ENCODE measurements around the gene SPATS2.

The SPATS2 gene

DNA sequence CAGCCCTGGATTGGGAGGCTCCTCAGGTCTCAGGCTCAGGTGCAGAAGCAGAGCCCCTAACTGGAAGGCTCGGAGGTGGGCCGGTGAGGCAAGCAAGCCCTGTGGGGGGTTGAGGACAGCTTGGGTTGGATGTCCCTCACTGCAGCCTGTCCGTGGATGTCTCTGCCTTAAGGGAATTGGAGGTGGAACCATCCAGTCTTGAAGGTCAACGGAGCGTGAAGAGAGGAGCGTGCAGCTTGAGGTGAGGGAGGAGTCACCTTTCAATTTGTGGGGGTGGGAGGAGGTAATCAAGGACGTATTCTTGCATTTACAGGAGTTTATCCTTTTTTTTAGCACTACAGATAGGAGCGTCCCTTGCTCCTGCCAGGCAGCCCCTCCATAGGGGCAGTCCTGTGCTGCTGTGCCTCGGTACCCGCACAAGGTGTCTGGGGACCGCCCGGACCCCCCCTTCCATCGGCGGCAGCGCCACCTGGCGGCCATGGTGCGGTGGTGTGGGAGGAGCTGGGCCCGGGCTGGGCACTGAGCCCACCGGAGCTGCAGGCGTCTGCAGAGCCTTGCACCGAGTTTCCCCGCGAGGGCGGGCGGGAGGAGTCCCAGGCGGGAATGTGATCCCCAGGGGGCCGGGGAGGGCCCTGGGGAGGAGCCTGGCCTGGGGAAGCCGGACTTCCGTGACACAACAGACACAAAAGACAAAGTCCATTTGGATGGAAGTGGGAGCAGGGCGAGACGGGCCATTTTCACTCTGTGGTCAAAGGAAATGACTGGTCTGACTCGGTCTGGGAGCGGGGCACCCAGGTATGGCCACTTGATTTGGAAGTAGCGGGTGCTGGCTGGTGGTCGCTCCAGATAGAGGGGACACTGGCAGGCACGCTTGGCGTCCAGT is 19.7 kb upstream of the SPATS2 start (continued):
- TF ChIP-seq ZNF133 (tag by site-specific recombination; IDR thresholded peaks at IDR 0.05) (no peak), ZFP69B (tag by site-specific recombination; IDR thresholded peaks at IDR 0.05) (peak; percentile 86), ZXDB (tag by site-specific recombination; IDR thresholded peaks at IDR 0.05) (peak; percentile 66), ZNF629 (tag by site-specific recombination; IDR thresholded peaks at IDR 0.05) (peak; percentile 72), ZNF174 (tag by site-specific recombination; IDR thresholded peaks at IDR 0.05) (no peak), ZNF670 (tag by site-specific recombination; IDR thresholded peaks at IDR 0.05; ENCODE audit: low read depth) (no peak), SP2 (tag by site-specific recombination; IDR thresholded peaks at IDR 0.05) (peak; percentile 73), ZNF768 (tag by site-specific recombination; IDR thresholded peaks at IDR 0.05) (no peak), ZNF561 (tag by site-specific recombination; IDR thresholded peaks at IDR 0.05; ENCODE audit: borderline replicate concordance) (peak; percentile 55), ZBTB8A (tag by site-specific recombination; IDR thresholded peaks at IDR 0.05) (peak; percentile 94), ZNF792 (tag by site-specific recombination; IDR thresholded peaks at IDR 0.05) (peak; percentile 29; the same call in 1 of the 2 replicates), GLI4 (tag by site-specific recombination; IDR thresholded peaks at IDR 0.05) (peak; percentile 42; the same call in 1 of the 2 replicates), HOXD13 (CRISPR knock-in tag; IDR thresholded peaks at IDR 0.05; ENCODE audit: borderline replicate concordance) (no peak), KLF8 (tag by site-specific recombination; IDR thresholded peaks at IDR 0.05) (peak; percentile 74; the same call in 1 of the 2 replicates), ZNF555 (tag by site-specific recombination; conservative IDR thresholded peaks at IDR 0.05) (no peak), ZNF114 (tag by site-specific recombination; IDR thresholded peaks at IDR 0.05) (no peak), ZNF121 (tag by site-specific recombination; IDR thresholded peaks at IDR 0.05) (peak; percentile 29), YY1 (tag by site-specific recombination; IDR thresholded peaks at IDR 0.05) (peak; percentile 67), ZNF624 (tag by site-specific recombination; IDR thresholded peaks at IDR 0.05) (no peak), ZNF404 (tag by site-specific recombination; IDR thresholded peaks at IDR 0.05) (no peak), ZNF501 (tag by site-specific recombination; IDR thresholded peaks at IDR 0.05) (peak; percentile 86), YY2 (tag by site-specific recombination; IDR thresholded peaks at IDR 0.05) (no peak), ZSCAN30 (tag by site-specific recombination; IDR thresholded peaks at IDR 0.05) (peak; percentile 94), SP3 (tag by site-specific recombination; IDR thresholded peaks at IDR 0.05) (peak; percentile 89)
- TF ChIP-seq, protein P1, sequence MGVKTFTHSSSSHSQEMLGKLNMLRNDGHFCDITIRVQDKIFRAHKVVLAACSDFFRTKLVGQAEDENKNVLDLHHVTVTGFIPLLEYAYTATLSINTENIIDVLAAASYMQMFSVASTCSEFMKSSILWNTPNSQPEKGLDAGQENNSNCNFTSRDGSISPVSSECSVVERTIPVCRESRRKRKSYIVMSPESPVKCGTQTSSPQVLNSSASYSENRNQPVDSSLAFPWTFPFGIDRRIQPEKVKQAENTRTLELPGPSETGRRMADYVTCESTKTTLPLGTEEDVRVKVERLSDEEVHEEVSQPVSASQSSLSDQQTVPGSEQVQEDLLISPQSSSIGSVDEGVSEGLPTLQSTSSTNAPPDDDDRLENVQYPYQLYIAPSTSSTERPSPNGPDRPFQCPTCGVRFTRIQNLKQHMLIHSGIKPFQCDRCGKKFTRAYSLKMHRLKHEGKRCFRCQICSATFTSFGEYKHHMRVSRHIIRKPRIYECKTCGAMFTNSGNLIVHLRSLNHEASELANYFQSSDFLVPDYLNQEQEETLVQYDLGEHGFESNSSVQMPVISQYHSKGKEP (tag by site-specific recombination; IDR thresholded peaks at IDR 0.05) = peak; percentile 98
- TF ChIP-seq, protein P2, sequence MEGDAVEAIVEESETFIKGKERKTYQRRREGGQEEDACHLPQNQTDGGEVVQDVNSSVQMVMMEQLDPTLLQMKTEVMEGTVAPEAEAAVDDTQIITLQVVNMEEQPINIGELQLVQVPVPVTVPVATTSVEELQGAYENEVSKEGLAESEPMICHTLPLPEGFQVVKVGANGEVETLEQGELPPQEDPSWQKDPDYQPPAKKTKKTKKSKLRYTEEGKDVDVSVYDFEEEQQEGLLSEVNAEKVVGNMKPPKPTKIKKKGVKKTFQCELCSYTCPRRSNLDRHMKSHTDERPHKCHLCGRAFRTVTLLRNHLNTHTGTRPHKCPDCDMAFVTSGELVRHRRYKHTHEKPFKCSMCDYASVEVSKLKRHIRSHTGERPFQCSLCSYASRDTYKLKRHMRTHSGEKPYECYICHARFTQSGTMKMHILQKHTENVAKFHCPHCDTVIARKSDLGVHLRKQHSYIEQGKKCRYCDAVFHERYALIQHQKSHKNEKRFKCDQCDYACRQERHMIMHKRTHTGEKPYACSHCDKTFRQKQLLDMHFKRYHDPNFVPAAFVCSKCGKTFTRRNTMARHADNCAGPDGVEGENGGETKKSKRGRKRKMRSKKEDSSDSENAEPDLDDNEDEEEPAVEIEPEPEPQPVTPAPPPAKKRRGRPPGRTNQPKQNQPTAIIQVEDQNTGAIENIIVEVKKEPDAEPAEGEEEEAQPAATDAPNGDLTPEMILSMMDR (tag by site-specific recombination; IDR thresholded peaks at IDR 0.05) = peak; percentile 97
- TF ChIP-seq, protein P3, sequence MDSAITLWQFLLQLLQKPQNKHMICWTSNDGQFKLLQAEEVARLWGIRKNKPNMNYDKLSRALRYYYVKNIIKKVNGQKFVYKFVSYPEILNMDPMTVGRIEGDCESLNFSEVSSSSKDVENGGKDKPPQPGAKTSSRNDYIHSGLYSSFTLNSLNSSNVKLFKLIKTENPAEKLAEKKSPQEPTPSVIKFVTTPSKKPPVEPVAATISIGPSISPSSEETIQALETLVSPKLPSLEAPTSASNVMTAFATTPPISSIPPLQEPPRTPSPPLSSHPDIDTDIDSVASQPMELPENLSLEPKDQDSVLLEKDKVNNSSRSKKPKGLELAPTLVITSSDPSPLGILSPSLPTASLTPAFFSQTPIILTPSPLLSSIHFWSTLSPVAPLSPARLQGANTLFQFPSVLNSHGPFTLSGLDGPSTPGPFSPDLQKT (IDR thresholded peaks at IDR 0.05; ENCODE audit: borderline replicate concordance, low read depth, low read length) = no peak
- TF ChIP-seq, protein P4, sequence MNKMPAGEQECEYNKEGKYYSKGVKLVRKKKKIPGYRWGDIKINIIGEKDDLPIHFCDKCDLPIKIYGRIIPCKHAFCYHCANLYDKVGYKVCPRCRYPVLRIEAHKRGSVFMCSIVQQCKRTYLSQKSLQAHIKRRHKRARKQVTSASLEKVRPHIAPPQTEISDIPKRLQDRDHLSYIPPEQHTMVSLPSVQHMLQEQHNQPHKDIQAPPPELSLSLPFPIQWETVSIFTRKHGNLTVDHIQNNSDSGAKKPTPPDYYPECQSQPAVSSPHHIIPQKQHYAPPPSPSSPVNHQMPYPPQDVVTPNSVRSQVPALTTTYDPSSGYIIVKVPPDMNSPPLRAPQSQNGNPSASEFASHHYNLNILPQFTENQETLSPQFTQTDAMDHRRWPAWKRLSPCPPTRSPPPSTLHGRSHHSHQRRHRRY (tag by site-specific recombination; IDR thresholded peaks at IDR 0.05) = no peak
- TF ChIP-seq, protein P5, sequence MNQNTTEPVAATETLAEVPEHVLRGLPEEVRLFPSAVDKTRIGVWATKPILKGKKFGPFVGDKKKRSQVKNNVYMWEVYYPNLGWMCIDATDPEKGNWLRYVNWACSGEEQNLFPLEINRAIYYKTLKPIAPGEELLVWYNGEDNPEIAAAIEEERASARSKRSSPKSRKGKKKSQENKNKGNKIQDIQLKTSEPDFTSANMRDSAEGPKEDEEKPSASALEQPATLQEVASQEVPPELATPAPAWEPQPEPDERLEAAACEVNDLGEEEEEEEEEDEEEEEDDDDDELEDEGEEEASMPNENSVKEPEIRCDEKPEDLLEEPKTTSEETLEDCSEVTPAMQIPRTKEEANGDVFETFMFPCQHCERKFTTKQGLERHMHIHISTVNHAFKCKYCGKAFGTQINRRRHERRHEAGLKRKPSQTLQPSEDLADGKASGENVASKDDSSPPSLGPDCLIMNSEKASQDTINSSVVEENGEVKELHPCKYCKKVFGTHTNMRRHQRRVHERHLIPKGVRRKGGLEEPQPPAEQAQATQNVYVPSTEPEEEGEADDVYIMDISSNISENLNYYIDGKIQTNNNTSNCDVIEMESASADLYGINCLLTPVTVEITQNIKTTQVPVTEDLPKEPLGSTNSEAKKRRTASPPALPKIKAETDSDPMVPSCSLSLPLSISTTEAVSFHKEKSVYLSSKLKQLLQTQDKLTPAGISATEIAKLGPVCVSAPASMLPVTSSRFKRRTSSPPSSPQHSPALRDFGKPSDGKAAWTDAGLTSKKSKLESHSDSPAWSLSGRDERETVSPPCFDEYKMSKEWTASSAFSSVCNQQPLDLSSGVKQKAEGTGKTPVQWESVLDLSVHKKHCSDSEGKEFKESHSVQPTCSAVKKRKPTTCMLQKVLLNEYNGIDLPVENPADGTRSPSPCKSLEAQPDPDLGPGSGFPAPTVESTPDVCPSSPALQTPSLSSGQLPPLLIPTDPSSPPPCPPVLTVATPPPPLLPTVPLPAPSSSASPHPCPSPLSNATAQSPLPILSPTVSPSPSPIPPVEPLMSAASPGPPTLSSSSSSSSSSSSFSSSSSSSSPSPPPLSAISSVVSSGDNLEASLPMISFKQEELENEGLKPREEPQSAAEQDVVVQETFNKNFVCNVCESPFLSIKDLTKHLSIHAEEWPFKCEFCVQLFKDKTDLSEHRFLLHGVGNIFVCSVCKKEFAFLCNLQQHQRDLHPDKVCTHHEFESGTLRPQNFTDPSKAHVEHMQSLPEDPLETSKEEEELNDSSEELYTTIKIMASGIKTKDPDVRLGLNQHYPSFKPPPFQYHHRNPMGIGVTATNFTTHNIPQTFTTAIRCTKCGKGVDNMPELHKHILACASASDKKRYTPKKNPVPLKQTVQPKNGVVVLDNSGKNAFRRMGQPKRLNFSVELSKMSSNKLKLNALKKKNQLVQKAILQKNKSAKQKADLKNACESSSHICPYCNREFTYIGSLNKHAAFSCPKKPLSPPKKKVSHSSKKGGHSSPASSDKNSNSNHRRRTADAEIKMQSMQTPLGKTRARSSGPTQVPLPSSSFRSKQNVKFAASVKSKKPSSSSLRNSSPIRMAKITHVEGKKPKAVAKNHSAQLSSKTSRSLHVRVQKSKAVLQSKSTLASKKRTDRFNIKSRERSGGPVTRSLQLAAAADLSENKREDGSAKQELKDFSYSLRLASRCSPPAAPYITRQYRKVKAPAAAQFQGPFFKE (tag by site-specific recombination; IDR thresholded peaks at IDR 0.05; ENCODE audit: borderline replicate concordance) = no peak
